HepG2 (cell line): ENCODE data around the gene GRIK4. TPM values are rescaled to one million over a fixed set of nuclear protein-coding genes. Genes with fewer than 3 reads are reported as not detected.
A peak's percentile ranks its signal among the peaks of the same experiment; 100 is the strongest.

Experiments used
- CEBPZ ChIP-seq: IDR thresholded peaks from 2 replicates; pipeline ENCODE4 v1.6.1; 2012; ENCODE audit warnings: low read length, improper control_type of control experiment
- CREB1 ChIP-seq, 2 experiments: fragments of 450-650 bp in 1 of 2; IDR thresholded peaks; 2 replicates each; pipeline ENCODE4 v1.6.1; 2016 to 2017; ENCODE audit warnings: control low read depth in 1 of 2, mild to moderate bottlenecking in 1 of 2, missing compliant biosample characterization in 1 of 2, missing genetic modification characterization in 1 of 2
- FIP1L1 ChIP-seq: fragments of 200-400 bp; formaldehyde crosslinking; IDR thresholded peaks from 2 replicates; pipeline ENCODE4 v1.6.1; 2018; ENCODE audit warnings: low read depth, mild to moderate bottlenecking, low read length, moderate library complexity, borderline replicate concordance; ENCODE audit not compliant: insufficient read depth
- FOSL2 ChIP-seq: sonication (generic); formaldehyde crosslinking; IDR thresholded peaks from 2 replicates; pipeline ENCODE4 v1.4.0; 2020; ENCODE audit warnings: missing genetic modification reagents
- FOXA3 ChIP-seq: IDR thresholded peaks from 2 replicates; pipeline ENCODE4 v1.6.1; 2016; ENCODE audit warnings: missing genetic modification reagents, missing compliant biosample characterization
- KAT2B ChIP-seq: fragments of 150-350 bp; IDR thresholded peaks from 2 replicates; pipeline ENCODE4 v1.6.1; 2014; ENCODE audit warnings: low read depth, low read length, borderline replicate concordance
- KLF13 ChIP-seq: sonication (generic); formaldehyde crosslinking; IDR thresholded peaks from 2 replicates; pipeline ENCODE4 v1.4.0; 2020; ENCODE audit warnings: mild to moderate bottlenecking, missing genetic modification reagents
- MZF1 ChIP-seq: sonication (generic); formaldehyde crosslinking; IDR thresholded peaks from 2 replicates; pipeline ENCODE4 v1.8.1; 2023; ENCODE audit warnings: mild to moderate bottlenecking, missing genetic modification reagents, borderline replicate concordance
- PHB2 ChIP-seq: fragments of 450-650 bp; IDR thresholded peaks from 2 replicates; pipeline ENCODE4 v1.6.1; 2018; ENCODE audit not compliant: partially characterized antibody
- RFX3 ChIP-seq: IDR thresholded peaks from 2 replicates; pipeline ENCODE4 v1.6.1; 2016; ENCODE audit warnings: missing biosample characterization, missing genetic modification reagents
- SRF ChIP-seq: IDR thresholded peaks from 2 replicates; pipeline ENCODE4 v1.6.1; 2011; ENCODE audit warnings: mild to moderate bottlenecking, low read depth, low read length, moderate library complexity
- TARDBP ChIP-seq: sonication (generic); formaldehyde crosslinking; IDR thresholded peaks from 2 replicates; pipeline ENCODE4 v1.8.0; 2022; ENCODE audit warnings: mild to moderate bottlenecking, missing genetic modification reagents
- ZBTB26 ChIP-seq: IDR thresholded peaks from 2 replicates; pipeline ENCODE4 v1.6.1; 2016; ENCODE audit warnings: missing compliant biosample characterization, missing genetic modification reagents, borderline replicate concordance
- ZBTB33 ChIP-seq: sonication (generic); formaldehyde crosslinking; IDR thresholded peaks from 2 replicates; pipeline ENCODE4 v1.4.0; 2020; ENCODE audit warnings: missing genetic modification reagents
- ZFP36 ChIP-seq: fragments of 150-350 bp; IDR thresholded peaks from 2 replicates; pipeline ENCODE4 v1.6.1; 2018; ENCODE audit warnings: borderline replicate concordance, low read length, low read depth; ENCODE audit not compliant: partially characterized antibody
- ZFP37 ChIP-seq: sonication (generic); formaldehyde crosslinking; IDR thresholded peaks from 2 replicates; pipeline ENCODE4 v1.4.0; 2020; ENCODE audit warnings: missing genetic modification reagents, borderline replicate concordance
- ZFP62 ChIP-seq: sonication (generic); formaldehyde crosslinking; IDR thresholded peaks from 2 replicates; pipeline ENCODE4 v1.4.0; 2020; ENCODE audit warnings: missing genetic modification reagents
- ZNF619 ChIP-seq: sonication (generic); formaldehyde crosslinking; IDR thresholded peaks from 2 replicates; pipeline ENCODE4 v1.4.0; 2020; ENCODE audit warnings: mild to moderate bottlenecking, missing genetic modification reagents
- ZNF879 ChIP-seq: sonication (generic); formaldehyde crosslinking; IDR thresholded peaks from 2 replicates; pipeline ENCODE4 v1.8.1; 2023; ENCODE audit warnings: missing genetic modification reagents
- polyA plus RNA-seq, 8 experiments: library from polyadenylated mRNA; depleted of rRNA in 3 of 8; stranded (reverse) in 7 of 8; unstranded in 1 of 8; fragments of >200 nt; fragmentation: Illumina TruSeq in 4 of 8; extraction: Trizol in 4 of 8; gene quantifications; 2 replicates each; pipeline versions ENCODE4 v1.2.1 to v1.2.3, GENCODE V29; 2011 to 2016; ENCODE audit warnings: low read depth in 4 of 8, missing spikeins in 1 of 8, mixed read lengths in 1 of 8; ENCODE audit not compliant: insufficient read depth in 1 of 8
- total RNA-seq, 5 experiments: library from RNA; depleted of rRNA; stranded (reverse); fragments of >200 nt; fragmentation: Illumina TruSeq; extraction: Trizol; gene quantifications; 2 replicates each; pipeline ENCODE4 v1.2.3, GENCODE V29; 2016; ENCODE audit warnings: low read depth in 1 of 5
- TF ChIP-seq, protein P1 (sequence below), 2 experiments: IDR thresholded peaks; 2 replicates each; pipeline ENCODE4 v1.6.1; 2011 to 2012; ENCODE audit warnings: low read length in 2 of 2, borderline replicate concordance in 1 of 2, low read depth in 1 of 2, mild to moderate bottlenecking in 1 of 2, moderate library complexity in 1 of 2
- TF ChIP-seq, protein P2 (sequence below): sonication (generic); formaldehyde crosslinking; IDR thresholded peaks from 2 replicates; pipeline ENCODE4 v1.8.1; 2023; ENCODE audit warnings: missing genetic modification reagents, mild to moderate bottlenecking, borderline replicate concordance

GRIK4 gene
- total and polyA plus RNA-seq, 2 of the 13 experiments (the other 11 are each of a cell fraction or from before 2014, with no cell fraction given) = 0.04 to 0.07 TPM

DNA sequence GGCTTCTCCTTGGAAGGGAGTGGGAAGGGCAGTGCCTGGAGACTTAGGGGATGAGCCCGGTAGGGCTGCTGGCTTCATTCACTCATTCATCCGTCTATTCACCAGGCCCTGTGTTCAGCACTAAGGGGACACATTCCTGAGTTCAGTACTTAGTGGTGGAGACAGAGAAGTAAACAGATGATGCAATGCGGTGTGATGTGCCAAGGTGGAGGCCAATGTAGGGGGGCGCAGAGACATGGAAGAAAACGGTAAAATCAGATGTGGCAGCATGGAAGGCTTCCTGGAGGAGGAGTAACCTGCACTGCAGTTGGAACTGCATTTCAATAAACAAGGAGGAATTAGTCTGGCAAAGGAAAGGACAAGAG is 21.3 kb downstream of the GRIK4 start (continued):
- TF ChIP-seq ZFP36 = peak; percentile 97
- TF ChIP-seq ZBTB26 (CRISPR knock-in tag) = no peak
- no peak for TF ChIP-seq PHB2
- no peak for TF ChIP-seq ZNF619
- TF ChIP-seq, protein P1, sequence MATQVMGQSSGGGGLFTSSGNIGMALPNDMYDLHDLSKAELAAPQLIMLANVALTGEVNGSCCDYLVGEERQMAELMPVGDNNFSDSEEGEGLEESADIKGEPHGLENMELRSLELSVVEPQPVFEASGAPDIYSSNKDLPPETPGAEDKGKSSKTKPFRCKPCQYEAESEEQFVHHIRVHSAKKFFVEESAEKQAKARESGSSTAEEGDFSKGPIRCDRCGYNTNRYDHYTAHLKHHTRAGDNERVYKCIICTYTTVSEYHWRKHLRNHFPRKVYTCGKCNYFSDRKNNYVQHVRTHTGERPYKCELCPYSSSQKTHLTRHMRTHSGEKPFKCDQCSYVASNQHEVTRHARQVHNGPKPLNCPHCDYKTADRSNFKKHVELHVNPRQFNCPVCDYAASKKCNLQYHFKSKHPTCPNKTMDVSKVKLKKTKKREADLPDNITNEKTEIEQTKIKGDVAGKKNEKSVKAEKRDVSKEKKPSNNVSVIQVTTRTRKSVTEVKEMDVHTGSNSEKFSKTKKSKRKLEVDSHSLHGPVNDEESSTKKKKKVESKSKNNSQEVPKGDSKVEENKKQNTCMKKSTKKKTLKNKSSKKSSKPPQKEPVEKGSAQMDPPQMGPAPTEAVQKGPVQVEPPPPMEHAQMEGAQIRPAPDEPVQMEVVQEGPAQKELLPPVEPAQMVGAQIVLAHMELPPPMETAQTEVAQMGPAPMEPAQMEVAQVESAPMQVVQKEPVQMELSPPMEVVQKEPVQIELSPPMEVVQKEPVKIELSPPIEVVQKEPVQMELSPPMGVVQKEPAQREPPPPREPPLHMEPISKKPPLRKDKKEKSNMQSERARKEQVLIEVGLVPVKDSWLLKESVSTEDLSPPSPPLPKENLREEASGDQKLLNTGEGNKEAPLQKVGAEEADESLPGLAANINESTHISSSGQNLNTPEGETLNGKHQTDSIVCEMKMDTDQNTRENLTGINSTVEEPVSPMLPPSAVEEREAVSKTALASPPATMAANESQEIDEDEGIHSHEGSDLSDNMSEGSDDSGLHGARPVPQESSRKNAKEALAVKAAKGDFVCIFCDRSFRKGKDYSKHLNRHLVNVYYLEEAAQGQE (IDR thresholded peaks at IDR 0.05; ENCODE audit: borderline replicate concordance in 1 of 2, low read depth in 1 of 2, low read length in 2 of 2) = no peak
- no peak for TF ChIP-seq TARDBP
- TF ChIP-seq MZF1 = no peak
- peak; percentile 75 for TF ChIP-seq FOXA3
- no peak for TF ChIP-seq CREB1 (IDR thresholded peaks at IDR 0.05)
- no peak for TF ChIP-seq CREB1 (CRISPR knock-in tag; IDR thresholded peaks at IDR 0.05)
- TF ChIP-seq KAT2B = no peak
- no peak for TF ChIP-seq RFX3
- TF ChIP-seq CEBPZ = no peak
- no peak for TF ChIP-seq KLF13 (CRISPR knock-in tag)
- TF ChIP-seq FOSL2 = peak; percentile 57
- TF ChIP-seq FIP1L1 = no peak
- TF ChIP-seq ZBTB33 (CRISPR knock-in tag) = no peak
- no peak for TF ChIP-seq SRF
- TF ChIP-seq, protein P2, sequence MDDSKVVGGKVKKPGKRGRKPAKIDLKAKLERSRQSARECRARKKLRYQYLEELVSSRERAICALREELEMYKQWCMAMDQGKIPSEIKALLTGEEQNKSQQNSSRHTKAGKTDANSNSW = no peak
- no peak for TF ChIP-seq ZNF879 (CRISPR knock-in tag)
- no peak for TF ChIP-seq ZFP37 (CRISPR knock-in tag)
- TF ChIP-seq ZFP62 (CRISPR knock-in tag) = no peak
